HEK293 (cell line): Measurements from ENCODE around the gene RPL10A.
A peak's percentile ranks its signal among the peaks of the same experiment; 100 is the strongest.

ENCODE experiments used
- CTCF ChIA-PET: fragments of 350-600 bp; formaldehyde crosslinking; extraction: SDS; loops from one replicate; lab custom pipeline; 2021; ENCODE audit warnings: antibody characterized with exemption; lab: Yijun Ruan, JAX
- POLR2A ChIA-PET: fragments of 300-600 bp; formaldehyde crosslinking; extraction: SDS; loops from one replicate; lab custom pipeline; 2020; ENCODE audit warnings: antibody characterized with exemption, inconsistent platforms; lab: Yijun Ruan, JAX
- H3K27ac ChIP-seq: fragments of 200-500 bp; sonication (Bioruptor generic); 2 replicates; pipeline ENCODE4 v1.5.1; 2014; ENCODE audit warnings: low read depth, low read length, control low read depth, inconsistent platforms; ENCODE audit errors: extremely low read depth
- H3K36me3 ChIP-seq, 2 experiments: fragments of 200-500 bp in 1 of 2; sonication (Bioruptor generic) in 1 of 2; 1 replicate in 1 of 2; 2 replicates in 1 of 2; pipeline ENCODE4 v1.5.1; 2014 to 2017; ENCODE audit warnings: inconsistent platforms in 2 of 2, low read length in 2 of 2; ENCODE audit not compliant: control insufficient read depth in 2 of 2, insufficient read depth in 1 of 2
- H3K4me1 ChIP-seq: fragments of 200-500 bp; sonication (Bioruptor generic); 2 replicates; pipeline ENCODE4 v1.5.1; 2014; ENCODE audit warnings: mild to moderate bottlenecking, low read length, inconsistent platforms; ENCODE audit not compliant: control insufficient read depth, insufficient read depth
- H3K4me3 ChIP-seq: 2 replicates; pipeline ENCODE4 v1.5.1; 2011; ENCODE audit warnings: low read depth, mild to moderate bottlenecking, control low read depth, low read length, moderate library complexity
- H3K9me3 ChIP-seq: fragments of 200-500 bp; sonication (Bioruptor generic); 2 replicates; pipeline ENCODE4 v1.5.1; 2014; ENCODE audit warnings: low read depth, low read length, inconsistent platforms; ENCODE audit not compliant: control insufficient read depth, insufficient read depth
- BCL11B ChIP-seq: fragments of 450-650 bp; formaldehyde crosslinking; IDR thresholded peaks from 2 replicates; pipeline ENCODE4 v1.5.1; 2016; ENCODE audit warnings: low read depth, missing biosample characterization, missing genetic modification characterization
- ELK4 ChIP-seq: IDR thresholded peaks from 2 replicates; pipeline ENCODE4 v1.6.1; 2011; ENCODE audit warnings: mild to moderate bottlenecking, low read depth, low read length, borderline replicate concordance
- GLI2 ChIP-seq: fragments of 450-650 bp; formaldehyde crosslinking; IDR thresholded peaks from 2 replicates; pipeline ENCODE4; 2017; ENCODE audit warnings: missing biosample characterization, missing genetic modification characterization, low read depth, borderline replicate concordance
- HIC1 ChIP-seq: fragments of 450-650 bp; formaldehyde crosslinking; IDR thresholded peaks from 2 replicates; pipeline ENCODE4 v1.5.1; 2016; ENCODE audit warnings: missing biosample characterization, missing genetic modification characterization
- KLF1 ChIP-seq: fragments of 450-650 bp; formaldehyde crosslinking; IDR thresholded peaks from 2 replicates; pipeline ENCODE4 v1.5.1; 2016; ENCODE audit warnings: missing biosample characterization, missing genetic modification characterization
- KLF17 ChIP-seq: fragments of 450-650 bp; formaldehyde crosslinking; IDR thresholded peaks from 2 replicates; pipeline ENCODE4 v1.5.1; 2016; ENCODE audit warnings: missing biosample characterization, missing genetic modification characterization
- KLF7 ChIP-seq: fragments of 450-650 bp; formaldehyde crosslinking; IDR thresholded peaks from 2 replicates; pipeline ENCODE4 v1.5.1; 2016; ENCODE audit warnings: missing biosample characterization, missing genetic modification characterization, borderline replicate concordance
- MYNN ChIP-seq: fragments of 450-650 bp; formaldehyde crosslinking; IDR thresholded peaks from 2 replicates; pipeline ENCODE4 v1.5.1; 2016; ENCODE audit warnings: missing biosample characterization, missing genetic modification characterization, borderline replicate concordance
- OSR2 ChIP-seq: fragments of 450-650 bp; formaldehyde crosslinking; IDR thresholded peaks from 2 replicates; pipeline ENCODE4 v1.5.1; 2016; ENCODE audit warnings: missing biosample characterization, missing genetic modification characterization
- OVOL3 ChIP-seq: fragments of 450-650 bp; formaldehyde crosslinking; IDR thresholded peaks from 2 replicates; pipeline ENCODE4 v1.5.1; 2016; ENCODE audit warnings: missing biosample characterization, missing genetic modification characterization
- PRDM10 ChIP-seq: fragments of 450-650 bp; formaldehyde crosslinking; IDR thresholded peaks from 2 replicates; pipeline ENCODE4 v1.5.1; 2016; ENCODE audit warnings: missing biosample characterization, missing genetic modification characterization
- PRDM6 ChIP-seq: fragments of 450-650 bp; formaldehyde crosslinking; IDR thresholded peaks from 2 replicates; pipeline ENCODE4 v1.5.1; 2017; ENCODE audit warnings: missing biosample characterization, missing genetic modification characterization
- ZBTB44 ChIP-seq: fragments of 450-650 bp; IDR thresholded peaks from 2 replicates; pipeline ENCODE4 v1.5.1; 2018; ENCODE audit warnings: missing biosample characterization, mild to moderate bottlenecking, missing genetic modification characterization
- ZEB2 ChIP-seq: fragments of 450-650 bp; formaldehyde crosslinking; IDR thresholded peaks from 2 replicates; pipeline ENCODE4 v1.5.1; 2016; ENCODE audit warnings: missing biosample characterization, missing genetic modification characterization
- ZFP3 ChIP-seq: fragments of 450-650 bp; formaldehyde crosslinking; IDR thresholded peaks from 2 replicates; pipeline ENCODE4 v1.5.1; 2016; ENCODE audit warnings: low read depth, missing biosample characterization, missing genetic modification characterization
- ZNF175 ChIP-seq: fragments of 450-650 bp; formaldehyde crosslinking; IDR thresholded peaks from 2 replicates; pipeline ENCODE4 v1.5.1; 2016; ENCODE audit warnings: missing biosample characterization, missing genetic modification characterization
- ZNF19 ChIP-seq: fragments of 450-650 bp; formaldehyde crosslinking; IDR thresholded peaks from 2 replicates; pipeline ENCODE4; 2016; ENCODE audit warnings: missing biosample characterization, missing genetic modification characterization, low read depth
- ZNF423 ChIP-seq: fragments of 450-650 bp; formaldehyde crosslinking; IDR thresholded peaks from 2 replicates; pipeline ENCODE4 v1.5.1; 2016; ENCODE audit warnings: missing biosample characterization, missing genetic modification characterization
- ZNF677 ChIP-seq: fragments of 450-650 bp; IDR thresholded peaks from 2 replicates; pipeline ENCODE4 v1.5.0; 2018; ENCODE audit warnings: missing biosample characterization, mild to moderate bottlenecking, missing genetic modification characterization, moderate library complexity
- ZNF704 ChIP-seq: fragments of 450-650 bp; formaldehyde crosslinking; IDR thresholded peaks from 2 replicates; pipeline ENCODE4 v1.5.1; 2016; ENCODE audit warnings: missing biosample characterization, missing genetic modification characterization
- ZNF830 ChIP-seq: fragments of 450-650 bp; IDR thresholded peaks from 2 replicates; pipeline ENCODE4 v1.5.0; 2018; ENCODE audit warnings: missing biosample characterization, missing genetic modification characterization, low read depth, mild to moderate bottlenecking, moderate library complexity
- ZNF837 ChIP-seq: fragments of 450-650 bp; formaldehyde crosslinking; IDR thresholded peaks from 2 replicates; pipeline ENCODE4 v1.5.1; 2016; ENCODE audit warnings: missing biosample characterization, missing genetic modification characterization

The RPL10A gene

GRCh38 chr6:35468181-35468979 lies at the start of gene RPL10A:
Gene RPL10A (plus strand): TSS chr6:35468401. CDS start chr6:35468435, 34 bp downstream.
- Histone ChIP-seq H3K4me1 (0 out of 2 replicates have a peak, but pooled peaks cover 5% of the 10 kb centered on the region), H3K4me3 (peak within 1 kb of the TSS; percentile 80), H3K9me3 (no peaks in the 10 kb centered on the region), H3K36me3 (peaks cover 18 to 74% of the 10 kb centered on the region in 2 experiments; a peak in 2 of 3 replicates), H3K27ac (peak within 1 kb of the TSS; percentile 100)
- ChIA-PET CTCF (interaction anchor here (0.5 to 6.3 kb wide), 28 partner anchors 10 to 581 kb away, joined by 3 to 53 read pairs (median 4); partner anchors contain the start of genes ARMC12, FANCE and PPARD), POLR2A (interaction anchor here (0.6 to 9.5 kb wide), 20 partner anchors 11 to 209 kb away, joined by 3 to 198 read pairs (median 3); partner anchors contain the start of genes FANCE, PPARD, TEAD3 and ZNF76)
- TF ChIP-seq OVOL3 (tag by site-specific recombination) (peak; percentile 71; the same call in 1 of the 2 replicates), KLF7 (tag by site-specific recombination) (no peak), ZNF837 (tag by site-specific recombination) (no peak), ZNF830 (tag by site-specific recombination) (no peak), KLF17 (tag by site-specific recombination) (peak; percentile 87), KLF1 (peak; percentile 35; the same call in 1 of the 2 replicates), GLI2 (tag by site-specific recombination) (no peak; the same call in 1 of the 2 replicates), MYNN (tag by site-specific recombination) (no peak; the same call in 1 of the 2 replicates), ZNF677 (tag by site-specific recombination) (no peak; the same call in 1 of the 2 replicates), ELK4 (no peak), ZNF704 (tag by site-specific recombination) (no peak), PRDM10 (tag by site-specific recombination) (peak; percentile 91), ZNF423 (tag by site-specific recombination) (no peak), PRDM6 (tag by site-specific recombination) (no peak), ZFP3 (tag by site-specific recombination) (no peak), ZNF19 (no peak), OSR2 (tag by site-specific recombination) (no peak), HIC1 (tag by site-specific recombination) (no peak), BCL11B (no peak), ZEB2 (tag by site-specific recombination) (peak; percentile 93), ZBTB44 (tag by site-specific recombination) (peak; percentile 58; the same call in 1 of the 2 replicates), ZNF175 (tag by site-specific recombination) (no peak)
